NCI-H2029 treated with DMSO at 0.1 percent for 48 hours (cell line): ENCODE measurements around the gene PXK.

Experiments used
- DNase-seq: peaks from one replicate; lab custom pipeline; 2025; lab: John Stamatoyannopoulos, UW

Gene PXK

DNA sequence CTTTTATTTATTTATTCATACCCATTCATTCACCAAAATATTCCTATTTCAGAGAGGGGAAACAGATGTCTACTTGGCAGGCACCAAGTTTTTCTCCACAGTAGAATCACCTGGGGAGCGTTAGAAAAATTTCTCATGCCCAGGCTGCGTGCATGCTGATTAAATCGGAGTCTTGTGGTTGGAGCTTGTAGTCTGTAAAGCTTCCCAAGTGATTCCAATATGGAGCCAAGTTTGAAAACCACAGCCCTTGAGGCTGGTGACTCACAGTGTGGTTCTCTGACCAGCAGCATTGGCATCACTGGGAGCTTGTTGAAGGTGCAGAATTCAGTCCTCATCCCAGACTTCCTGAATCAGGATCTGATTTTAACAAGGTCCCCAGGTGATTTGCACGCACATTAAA is 51.2 kb downstream of the PXK start:
- no peak for DNase-seq

DNA sequence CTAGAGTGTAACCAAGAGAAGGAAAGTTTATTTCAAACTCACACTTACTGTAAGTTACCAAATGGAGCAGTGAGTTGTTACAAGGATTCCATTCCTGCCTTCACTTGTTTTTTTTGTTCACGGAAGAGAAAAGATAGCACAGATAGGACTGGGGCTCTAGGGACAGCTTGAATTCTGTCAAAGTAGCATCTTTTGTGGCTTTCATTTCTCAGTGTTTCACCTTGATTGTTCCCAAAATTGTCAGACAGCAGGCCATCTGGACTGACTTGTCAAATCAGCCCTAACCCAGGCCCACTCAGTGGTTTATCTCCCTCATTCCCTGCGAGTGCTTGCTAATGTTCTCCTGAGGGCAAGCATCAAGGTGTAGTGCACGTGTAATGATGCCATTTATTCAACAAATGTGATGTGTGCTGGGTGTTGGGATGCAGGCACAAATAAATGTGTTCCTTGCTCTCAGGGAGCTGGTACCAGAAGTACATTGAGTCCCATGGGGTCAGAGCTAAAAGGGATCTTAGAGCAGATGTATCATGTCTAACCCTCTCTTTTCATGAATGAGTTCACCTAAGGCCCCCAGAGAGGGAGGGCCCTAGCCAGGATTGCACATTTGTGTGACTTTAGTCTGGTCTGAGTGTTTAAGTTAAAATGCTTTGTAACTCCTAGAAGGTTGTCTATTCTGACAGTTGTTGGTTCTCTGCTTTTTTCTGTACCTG is 51.8 kb downstream of the PXK start:
- no peak for DNase-seq

DNA sequence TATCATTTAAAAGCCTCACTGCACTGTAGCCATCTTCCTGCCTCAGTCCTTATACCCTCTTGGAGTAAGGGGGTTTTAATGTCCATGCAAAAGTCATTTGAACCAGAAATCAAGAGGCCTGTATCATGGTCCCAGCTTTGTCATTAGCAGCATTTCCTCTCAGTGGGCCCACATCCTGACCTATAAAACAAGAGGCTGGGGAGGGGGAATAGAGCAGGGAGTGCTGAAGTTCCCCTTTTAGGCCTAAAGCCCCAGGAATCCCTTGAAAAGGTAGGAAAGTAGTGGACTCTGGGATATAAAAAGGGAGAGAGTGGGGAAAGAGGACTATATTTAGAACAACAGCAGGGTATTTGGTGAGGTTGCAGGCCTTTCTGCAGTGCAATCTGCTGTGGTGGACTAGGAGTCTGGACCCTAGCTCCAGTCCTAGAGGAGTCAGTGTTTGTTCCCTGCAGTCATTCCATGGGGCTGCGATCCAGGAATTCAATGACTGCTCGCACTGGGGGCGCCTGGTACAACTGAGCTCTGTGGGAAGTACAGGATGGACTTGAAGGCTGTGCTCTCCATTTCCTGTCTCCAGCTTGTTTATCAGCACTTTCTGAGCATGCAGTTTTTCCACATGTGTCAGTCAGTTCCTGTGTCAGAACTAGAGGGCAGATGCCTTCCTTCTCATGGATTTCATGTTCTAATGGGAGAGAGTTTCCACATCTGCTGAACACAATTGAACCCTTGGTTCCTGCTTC is 54.1 kb downstream of the PXK start:
- DNase-seq = no peak

DNA sequence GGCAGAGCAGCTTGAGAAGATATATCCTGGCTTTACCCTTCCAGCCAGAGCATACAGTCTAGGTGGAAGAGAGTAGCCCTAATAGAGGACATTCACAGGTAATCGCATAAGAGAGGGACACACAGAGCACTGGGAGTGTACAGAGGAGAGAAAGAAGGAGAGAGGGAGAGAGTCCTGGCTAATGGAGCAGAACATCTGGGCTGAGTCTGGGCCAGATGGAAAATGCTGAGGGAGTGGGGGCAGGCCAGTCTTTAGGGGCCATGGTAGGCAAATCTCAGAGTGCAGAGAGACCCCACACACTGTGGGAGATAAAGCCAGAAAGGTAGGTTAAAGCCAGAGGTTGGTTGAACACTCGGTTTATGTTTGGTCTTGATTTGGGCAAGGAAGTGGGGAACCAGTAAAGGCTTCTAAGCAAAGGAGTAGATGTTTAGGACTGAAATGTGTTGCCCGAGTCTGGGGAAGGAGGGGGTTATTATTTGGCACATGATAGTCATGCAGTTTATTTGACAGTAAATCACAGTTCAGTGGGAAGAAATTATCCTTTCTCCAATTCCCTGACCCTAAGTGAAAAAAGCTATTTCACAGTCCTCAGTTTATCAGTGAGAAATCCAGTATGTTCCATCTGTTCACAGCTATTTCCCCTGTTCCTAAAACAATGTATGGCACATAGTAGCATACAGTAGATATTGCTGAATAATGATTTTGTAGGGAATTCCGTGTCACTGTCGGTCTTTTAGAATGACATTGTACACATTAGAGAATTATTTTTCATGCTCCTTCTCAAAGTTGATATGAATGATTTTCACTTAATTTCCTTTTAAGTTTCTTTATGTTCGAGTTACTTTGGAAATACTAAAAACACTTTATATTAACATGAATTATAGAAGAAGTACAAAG is 55.2 kb downstream of the PXK start:
- no peak for DNase-seq

DNA sequence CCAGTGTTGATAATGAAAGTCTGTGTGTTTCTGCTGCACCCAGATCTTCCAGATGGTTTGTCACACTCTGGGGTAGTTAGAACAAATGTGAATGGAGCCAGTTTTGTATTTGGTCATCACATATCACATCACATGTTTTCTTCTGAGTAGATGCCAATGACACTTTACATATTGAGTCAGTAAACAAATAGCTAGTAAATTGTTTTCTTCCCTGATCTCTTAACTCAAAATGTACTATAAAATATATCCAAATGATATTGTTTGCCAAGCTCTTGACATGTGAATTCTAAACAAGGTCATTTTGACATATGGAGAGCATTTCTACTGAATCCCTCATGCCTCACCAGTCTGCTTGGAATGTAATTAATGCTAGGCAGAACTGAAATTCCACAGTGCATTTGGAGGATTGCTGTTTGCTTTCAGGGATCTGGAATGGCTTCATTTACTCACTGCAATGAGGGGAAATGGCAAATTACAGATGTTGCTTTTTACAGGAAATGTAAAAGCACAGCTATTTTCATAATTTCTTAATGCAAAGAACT is 55.9 kb downstream of the PXK start:
- peak; percentile 26 for DNase-seq

DNA sequence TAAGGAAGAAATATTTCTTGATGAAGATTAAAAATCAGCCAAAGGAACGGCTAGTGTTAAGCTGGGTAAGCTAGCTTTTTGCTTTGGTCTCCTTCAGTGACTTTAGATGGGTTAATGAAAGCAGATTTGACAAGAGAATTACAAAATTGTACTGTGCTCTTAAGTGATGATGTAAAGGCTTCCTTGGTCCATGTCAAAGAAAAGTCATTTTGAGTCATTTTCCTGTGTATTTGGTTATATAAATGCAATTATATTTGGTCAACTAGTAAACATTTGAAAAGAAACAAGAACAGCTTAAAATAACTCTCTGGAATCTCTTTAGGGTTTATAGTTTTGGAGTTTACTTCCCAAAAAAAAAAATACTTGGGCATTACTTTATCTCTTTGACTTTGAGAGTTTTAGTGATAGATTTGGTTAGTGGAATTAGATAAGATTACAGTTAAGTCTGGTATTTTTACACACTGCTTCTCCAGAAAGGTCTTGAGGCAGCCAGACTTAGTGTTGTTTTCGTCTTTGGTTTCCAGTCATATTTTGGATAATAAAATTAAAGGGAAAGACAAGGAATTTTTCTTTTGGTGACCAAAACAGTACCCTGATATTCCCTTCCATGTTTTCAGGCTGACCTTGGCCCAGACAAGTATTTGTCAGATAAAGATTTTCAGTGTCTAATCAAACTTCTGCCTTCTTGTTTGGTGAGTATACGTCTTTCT is 58.6 kb downstream of the PXK start:
- DNase-seq = no peak

DNA sequence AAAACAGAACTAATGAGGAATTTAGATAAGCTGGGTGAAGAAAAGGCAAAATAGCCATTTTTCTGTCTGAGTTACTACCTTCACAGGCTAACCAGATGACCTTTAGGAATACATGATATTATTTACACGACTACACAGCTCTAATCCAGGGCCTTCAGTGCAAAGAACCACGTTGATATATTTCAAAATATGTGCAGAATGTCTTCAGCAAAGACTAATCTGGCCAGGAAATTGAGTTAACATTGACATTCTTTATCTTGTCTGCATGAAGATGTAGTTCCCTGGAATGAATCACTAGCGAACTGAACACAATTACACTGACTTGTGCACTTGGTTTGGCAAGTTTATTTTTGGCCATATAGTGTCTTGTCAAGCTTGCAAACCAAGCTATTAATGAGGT is 59.5 kb downstream of the PXK start:
- DNase-seq = no peak

DNA sequence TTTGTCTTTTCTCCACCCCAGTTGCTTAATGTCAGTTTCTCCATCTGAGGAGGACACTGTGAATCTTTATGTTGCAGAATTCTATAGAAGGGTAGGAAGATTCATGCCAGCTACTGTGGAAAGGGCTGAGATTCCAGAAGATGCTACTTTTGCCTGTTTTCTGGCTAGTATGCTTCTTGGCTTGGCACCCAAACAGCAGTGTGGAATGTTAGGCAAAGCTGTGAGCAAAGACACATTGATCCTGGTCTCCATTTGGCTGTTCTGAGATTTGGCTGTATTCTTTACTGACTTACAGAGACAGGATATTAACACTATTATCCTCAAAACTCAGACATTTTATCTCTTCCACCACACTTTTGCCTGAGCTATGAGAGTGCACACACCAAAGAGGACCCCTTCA is 61.6 kb downstream of the PXK start:
- DNase-seq = no peak

DNA sequence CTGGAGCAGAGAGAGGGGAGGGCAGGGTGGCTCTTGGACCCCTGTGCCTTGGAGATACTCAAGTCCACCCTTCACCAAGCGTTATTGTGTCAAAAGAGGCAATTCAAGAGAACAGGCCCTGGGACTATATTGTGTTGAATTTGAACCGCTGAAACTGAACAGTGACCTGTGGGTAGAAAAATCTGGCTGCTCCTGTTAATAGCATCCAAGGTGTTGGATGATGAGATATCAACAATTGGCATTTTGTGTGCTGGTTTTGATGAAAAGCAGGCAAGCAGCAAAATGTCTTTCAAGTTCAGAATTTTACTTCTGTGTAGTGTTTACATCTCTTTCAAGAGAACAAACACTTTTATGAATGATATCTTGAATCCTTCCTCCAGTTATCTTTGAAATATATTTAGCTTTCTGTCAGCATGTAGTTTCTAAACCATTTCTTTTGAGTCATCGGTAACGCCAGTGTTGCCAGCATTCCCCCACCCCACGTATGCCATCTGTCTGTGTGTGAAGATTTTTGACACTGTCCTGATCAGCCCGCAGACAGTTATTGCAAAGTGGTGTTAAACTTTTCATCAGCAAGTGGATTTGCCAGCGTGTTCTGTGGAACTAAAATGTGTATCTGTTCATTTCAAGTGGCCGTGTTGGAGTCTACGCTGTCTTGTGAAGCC is 66.1 kb downstream of the PXK start:
- DNase-seq = no peak

DNA sequence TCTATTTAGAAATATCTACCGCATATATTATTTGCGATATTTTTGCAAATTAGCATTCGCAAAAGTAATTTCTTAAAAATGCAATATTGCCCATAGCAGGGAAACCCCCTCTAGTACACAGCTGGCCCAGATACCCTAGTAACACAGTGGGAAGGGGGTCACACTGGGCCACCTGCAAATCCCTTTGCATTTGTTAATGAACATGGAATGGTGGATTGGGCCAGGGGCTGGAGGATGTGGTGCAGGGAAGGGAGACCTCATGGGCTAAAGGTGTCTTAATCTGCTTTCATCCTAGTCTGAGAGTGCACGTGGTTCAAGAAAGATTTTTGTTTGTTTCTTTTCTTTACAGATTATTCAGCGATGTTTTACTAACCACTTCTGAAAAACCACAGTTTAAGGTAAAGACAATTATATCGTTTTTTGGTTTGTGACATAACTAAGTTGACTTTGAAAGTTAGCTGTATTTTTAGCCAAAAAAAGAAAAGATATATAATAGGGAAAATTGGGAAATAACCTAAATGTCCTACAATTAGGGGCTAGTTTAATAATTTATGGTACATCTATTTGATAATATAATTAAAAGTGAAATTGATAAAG is 70.9 kb downstream of the PXK start:
- DNase-seq = no peak

DNA sequence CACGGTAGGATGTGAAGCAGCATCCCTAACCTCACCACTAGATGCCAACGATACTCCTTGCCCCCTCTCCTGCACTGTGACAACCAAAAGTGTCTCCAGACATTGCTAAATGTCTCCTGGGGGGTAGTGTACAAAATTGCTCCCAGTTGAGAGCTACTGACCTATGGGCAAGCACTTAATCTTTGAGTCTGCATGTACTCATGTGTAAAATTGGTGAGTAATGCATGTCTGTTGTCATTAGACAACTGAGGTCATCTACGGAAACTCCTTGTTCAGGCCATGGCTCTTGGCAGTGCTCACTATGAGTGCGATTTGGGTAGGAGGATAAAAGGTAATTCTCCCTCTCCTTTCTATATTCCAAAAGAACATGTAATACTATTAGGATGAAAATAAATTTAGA is 71.7 kb downstream of the PXK start:
- no peak for DNase-seq

DNA sequence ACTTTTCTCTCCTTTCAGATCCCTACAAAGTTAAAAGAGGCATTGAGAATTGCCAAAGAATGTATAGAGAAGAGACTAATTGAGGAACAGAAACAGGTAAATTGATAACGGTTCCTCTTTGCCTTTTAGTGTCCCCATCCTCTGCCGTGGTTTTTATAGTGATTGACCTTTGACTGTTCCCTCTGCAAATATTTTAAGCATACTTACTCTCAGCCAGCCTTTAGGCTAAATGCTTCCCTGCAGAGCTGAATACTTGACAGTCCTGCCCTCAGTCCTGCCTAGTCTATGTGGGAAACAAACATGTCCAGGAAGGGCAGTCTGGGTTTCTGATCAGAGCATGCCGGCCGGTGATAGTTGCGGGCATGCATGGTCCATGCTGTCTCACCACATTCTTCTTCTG is 76.2 kb downstream of the PXK start:
- DNase-seq = no peak

DNA sequence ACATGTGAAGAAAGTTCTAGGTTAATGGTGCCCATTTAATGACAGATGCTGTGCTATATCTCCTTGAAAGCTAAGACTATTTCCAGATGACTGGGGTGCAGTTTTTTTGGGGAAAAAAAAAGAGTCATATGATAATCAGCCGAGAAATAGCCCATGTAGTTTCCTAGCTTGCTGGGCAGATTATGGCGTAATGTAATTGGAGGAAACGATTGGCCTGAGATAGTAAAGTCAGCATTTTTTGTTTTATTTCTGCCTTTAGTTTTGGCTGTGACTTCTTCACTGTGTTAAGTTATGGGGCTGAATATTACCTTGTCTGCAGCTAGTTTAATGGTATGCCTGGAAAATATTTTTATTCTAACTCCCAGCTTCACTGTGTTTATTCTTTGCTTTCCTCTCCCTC is 77.0 kb downstream of the PXK start:
- no peak for DNase-seq

DNA sequence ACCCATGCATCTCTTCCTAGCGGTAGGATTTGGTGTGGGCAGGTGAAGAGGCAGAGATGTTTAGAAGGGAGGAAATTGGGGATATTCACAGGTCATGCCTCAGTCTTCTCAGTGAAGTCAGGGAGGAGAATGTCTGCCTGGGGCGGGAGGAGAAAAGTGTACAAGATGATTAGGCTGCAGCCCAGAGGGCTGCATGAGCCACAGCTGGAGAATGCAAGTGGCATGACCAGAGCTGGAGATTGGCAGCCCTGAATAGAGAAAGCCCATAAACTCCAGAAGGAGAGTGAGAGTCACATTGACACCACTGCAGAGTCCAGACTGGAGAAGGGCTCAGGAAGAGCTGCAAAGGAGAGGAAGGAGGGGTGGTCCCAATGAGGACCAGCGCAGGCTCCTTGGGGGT is 78.3 kb downstream of the PXK start:
- no peak for DNase-seq

DNA sequence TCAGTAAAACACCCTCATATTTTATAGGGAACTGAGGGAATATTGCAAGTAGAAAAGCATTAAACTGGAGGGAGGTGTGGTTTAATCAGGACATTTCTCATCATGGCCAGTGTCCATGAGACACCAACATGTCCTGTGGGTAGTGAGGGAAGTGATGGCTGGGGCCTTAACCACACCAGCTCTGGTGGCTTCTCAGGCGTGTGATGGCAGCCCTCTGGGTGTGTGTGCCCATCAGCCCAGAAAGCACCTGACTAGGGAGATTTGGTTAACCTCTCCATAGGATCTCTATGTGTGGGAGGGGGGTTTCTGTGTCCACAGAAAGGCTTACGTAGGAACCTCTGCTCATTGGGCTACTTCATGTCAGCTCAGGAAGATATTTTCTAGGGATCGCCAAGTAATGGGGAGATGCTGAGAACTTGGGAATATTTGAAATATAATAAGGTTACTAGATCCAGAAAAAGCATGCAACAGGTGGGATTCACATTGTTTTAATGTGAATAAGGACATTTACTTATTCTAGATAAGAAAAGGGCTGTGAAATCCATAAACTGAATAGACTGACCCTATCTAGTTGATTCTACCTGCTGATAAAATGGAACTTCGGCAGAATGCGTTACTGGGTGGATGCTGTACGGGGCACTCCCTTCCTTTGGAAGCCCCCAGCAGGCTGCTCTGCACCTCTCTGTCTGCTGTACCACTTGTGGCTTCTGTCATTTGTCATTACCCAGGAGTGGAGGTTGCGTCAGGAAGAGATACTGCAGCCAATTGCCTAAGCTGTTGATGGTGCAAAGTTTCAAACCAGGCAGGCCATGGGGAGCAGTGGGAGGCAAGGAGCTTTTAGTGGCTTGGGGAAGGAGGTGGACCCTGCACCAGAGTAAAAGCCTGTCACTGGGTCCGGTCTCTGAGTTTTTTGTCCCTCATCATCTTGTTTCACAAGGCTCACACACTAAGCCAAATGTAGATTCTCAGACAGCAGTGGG is 79.4 kb downstream of the PXK start:
- no peak for DNase-seq

DNA sequence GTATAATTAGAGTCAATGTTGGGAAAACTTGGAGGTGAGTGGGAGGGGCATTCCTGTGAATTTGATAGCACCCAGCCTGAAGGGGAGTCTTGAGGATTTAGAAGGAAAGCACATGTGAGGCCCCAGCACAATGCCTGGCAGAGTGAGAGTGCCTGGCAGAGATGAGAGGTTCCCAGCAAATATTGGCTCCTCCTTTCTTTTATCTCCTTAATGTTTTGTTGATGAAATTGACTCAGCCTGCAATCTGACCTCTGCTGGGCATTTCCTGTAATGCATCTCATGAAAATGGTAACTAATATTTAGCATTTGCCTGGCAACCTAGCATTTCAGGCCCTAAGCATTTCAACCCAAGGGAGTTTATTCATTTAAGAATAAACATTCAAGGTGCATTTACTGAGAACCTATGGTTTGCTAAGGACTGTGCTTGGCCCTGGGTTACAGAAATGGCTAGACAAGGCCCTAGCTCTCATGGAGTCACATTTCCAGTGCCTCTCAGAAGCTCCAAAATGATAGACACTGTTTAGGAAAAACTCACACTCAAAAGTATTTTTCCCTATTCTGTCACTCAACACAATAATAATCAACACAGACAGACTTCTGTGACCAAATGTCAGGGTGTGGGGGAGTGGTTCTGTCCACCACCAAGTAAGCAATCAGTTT is 82.0 kb downstream of the PXK start:
- DNase-seq = peak; percentile 30

DNA sequence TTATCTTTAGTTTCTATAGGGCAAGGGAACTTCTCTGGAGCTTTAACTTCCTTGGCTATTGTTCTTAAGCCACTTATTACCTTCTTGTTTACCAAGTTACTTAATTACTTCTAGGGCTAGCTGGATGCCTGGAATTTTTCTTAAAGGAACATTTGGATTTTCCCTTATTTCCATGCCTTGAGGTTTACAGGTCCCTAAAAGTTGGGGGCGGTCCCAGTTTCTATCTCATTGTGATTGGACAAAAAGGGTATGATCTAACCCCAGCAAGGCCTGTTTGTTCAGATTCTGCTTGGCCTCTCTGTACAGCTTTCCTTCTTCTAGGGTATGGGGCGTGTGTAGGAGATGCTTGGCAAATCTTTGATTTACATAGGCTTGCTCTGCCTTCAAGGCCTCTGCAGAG is 83.5 kb downstream of the PXK start:
- no peak for DNase-seq

DNA sequence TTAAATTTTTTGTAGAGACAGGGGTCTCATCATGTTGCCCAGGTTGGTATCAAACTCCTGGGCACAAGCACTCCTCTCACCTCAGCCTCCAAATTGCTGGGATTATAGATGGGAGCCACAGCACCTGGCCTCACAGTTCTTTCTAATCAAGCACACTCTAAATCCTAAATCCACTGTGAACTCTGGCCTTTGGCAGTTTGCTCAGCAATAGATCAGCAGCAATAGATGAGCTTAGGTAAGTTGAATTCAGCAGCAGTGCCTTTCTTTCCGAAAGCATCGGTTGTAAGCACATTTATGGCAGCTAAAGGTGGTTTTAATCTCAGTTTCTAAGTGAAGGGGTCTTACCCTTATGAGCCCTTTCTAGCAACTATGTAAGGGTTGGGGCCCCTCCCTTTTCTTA is 84.4 kb downstream of the PXK start:
- DNase-seq = no peak

DNA sequence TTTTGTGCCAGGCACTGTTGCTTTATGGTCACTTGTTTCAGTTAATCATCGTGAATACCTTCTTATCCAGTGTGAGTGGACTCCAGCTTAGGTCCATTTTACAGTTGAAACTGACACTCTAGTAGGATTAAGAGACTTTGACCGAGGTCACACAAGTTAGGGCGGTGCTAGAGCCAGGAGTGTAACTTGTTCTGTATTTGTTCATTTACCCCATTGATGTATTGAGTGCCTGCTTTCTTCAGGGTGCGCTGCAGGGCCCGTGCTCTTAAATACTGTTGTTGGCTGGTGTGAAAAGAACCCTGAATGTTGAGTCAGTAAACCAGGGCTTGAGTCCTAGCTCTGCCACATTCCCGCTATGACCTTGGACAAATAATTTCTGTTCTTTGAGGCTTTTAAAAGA is 85.5 kb downstream of the PXK start:
- no peak for DNase-seq
